HepG2 (cell line): ENCODE data around the gene ZNF341. TPM values are rescaled to one million over a fixed set of nuclear protein-coding genes. Genes with fewer than 3 reads are reported as not detected.

Experiments used
- FOXC1 ChIP-seq: sonication (generic); formaldehyde crosslinking; IDR thresholded peaks from 2 replicates; pipeline ENCODE4 v1.8.0; 2022; ENCODE audit warnings: mild to moderate bottlenecking, missing genetic modification reagents, borderline replicate concordance
- MAFK ChIP-seq, 2 experiments: IDR thresholded peaks in 1 of 2; conservative IDR thresholded peaks in 1 of 2; 2 replicates each; pipeline ENCODE4 v1.6.1; 2011; ENCODE audit warnings: improper control_type of control experiment in 2 of 2, low read length in 2 of 2
- MTA3 ChIP-seq: sonication (generic); formaldehyde crosslinking; IDR thresholded peaks from 2 replicates; pipeline ENCODE4 v1.4.0; 2020; ENCODE audit warnings: missing genetic modification reagents
- NCOA5 ChIP-seq: sonication (generic); formaldehyde crosslinking; IDR thresholded peaks from 2 replicates; pipeline ENCODE4 v1.4.0; 2020; ENCODE audit warnings: missing genetic modification reagents
- REST ChIP-seq, 2 experiments: IDR thresholded peaks; 2 replicates each; pipeline ENCODE4 v1.6.1; 2011 to 2012; ENCODE audit warnings: low read length in 2 of 2, borderline replicate concordance in 1 of 2, low read depth in 1 of 2, mild to moderate bottlenecking in 1 of 2, moderate library complexity in 1 of 2
- SIN3A ChIP-seq: IDR thresholded peaks from 2 replicates; pipeline ENCODE4 v1.6.1; 2011; ENCODE audit warnings: low read depth, mild to moderate bottlenecking, control low read depth, low read length, borderline replicate concordance
- ZC3H13 ChIP-seq: sonication (generic); formaldehyde crosslinking; IDR thresholded peaks from 2 replicates; pipeline ENCODE4 v1.8.1; 2023; ENCODE audit warnings: mild to moderate bottlenecking, missing genetic modification reagents, moderate library complexity
- ZEB1 ChIP-seq: IDR thresholded peaks from 2 replicates; pipeline ENCODE4 v1.6.1; 2012; ENCODE audit warnings: mild to moderate bottlenecking, low read depth, inconsistent platforms; ENCODE audit not compliant: insufficient replicate concordance
- ZNF562 ChIP-seq: sonication (generic); formaldehyde crosslinking; IDR thresholded peaks from 2 replicates; pipeline ENCODE4 v1.8.0; 2022; ENCODE audit warnings: missing genetic modification reagents, borderline replicate concordance
- ZNF670 ChIP-seq: sonication (generic); formaldehyde crosslinking; IDR thresholded peaks from 2 replicates; pipeline ENCODE4 v1.8.0; 2022; ENCODE audit warnings: mild to moderate bottlenecking, missing genetic modification reagents, borderline replicate concordance
- ZNF672 ChIP-seq: sonication (generic); formaldehyde crosslinking; IDR thresholded peaks from 2 replicates; pipeline ENCODE4 v1.8.1; 2022; ENCODE audit warnings: missing genetic modification reagents
- ZNF790 ChIP-seq: sonication (generic); formaldehyde crosslinking; IDR thresholded peaks from 2 replicates; pipeline ENCODE4 v1.8.0; 2022; ENCODE audit warnings: missing genetic modification reagents, mild to moderate bottlenecking, borderline replicate concordance
- polyA plus RNA-seq, 8 experiments: library from polyadenylated mRNA; depleted of rRNA in 3 of 8; stranded (reverse) in 7 of 8; unstranded in 1 of 8; fragments of >200 nt; fragmentation: Illumina TruSeq in 4 of 8; extraction: Trizol in 4 of 8; gene quantifications; 2 replicates each; pipeline versions ENCODE4 v1.2.1 to v1.2.3, GENCODE V29; 2011 to 2016; ENCODE audit warnings: low read depth in 4 of 8, missing spikeins in 1 of 8, mixed read lengths in 1 of 8; ENCODE audit not compliant: insufficient read depth in 1 of 8
- total RNA-seq, 5 experiments: library from RNA; depleted of rRNA; stranded (reverse); fragments of >200 nt; fragmentation: Illumina TruSeq; extraction: Trizol; gene quantifications; 2 replicates each; pipeline ENCODE4 v1.2.3, GENCODE V29; 2016; ENCODE audit warnings: low read depth in 1 of 5
- TF ChIP-seq, protein P1 (sequence below): sonication (generic); formaldehyde crosslinking; IDR thresholded peaks from 2 replicates; pipeline ENCODE4 v1.4.0; 2020; ENCODE audit warnings: missing genetic modification reagents
- TF ChIP-seq, protein P2 (sequence below): conservative IDR thresholded peaks from 2 replicates; pipeline ENCODE4 v1.6.1; 2018; ENCODE audit warnings: missing genetic modification reagents
- TF ChIP-seq, protein P3 (sequence below): sonication (generic); formaldehyde crosslinking; IDR thresholded peaks from 2 replicates; pipeline ENCODE4 v1.5.1; 2020; ENCODE audit warnings: missing genetic modification reagents, mild to moderate bottlenecking, borderline replicate concordance
- TF ChIP-seq, protein P4 (sequence below): sonication (generic); formaldehyde crosslinking; IDR thresholded peaks from 2 replicates; pipeline ENCODE4 v1.4.0; 2020; ENCODE audit warnings: missing genetic modification reagents, mild to moderate bottlenecking, borderline replicate concordance
- TF ChIP-seq, protein P5 (sequence below), 2 experiments: sonication (generic) in 1 of 2; formaldehyde crosslinking in 1 of 2; IDR thresholded peaks; 2 replicates each; pipeline versions ENCODE4 v1.5.1 to v1.6.1; 2011 to 2020; ENCODE audit warnings: borderline replicate concordance in 1 of 2, low read depth in 1 of 2, low read length in 1 of 2, mild to moderate bottlenecking in 1 of 2, missing genetic modification reagents in 1 of 2, moderate library complexity in 1 of 2

Gene ZNF341
- total and polyA plus RNA-seq, 2 of the 13 experiments (the other 11 are each of a cell fraction or from before 2014, with no cell fraction given) = 1.1 to 2.2 TPM

- peak; percentile 97 for TF ChIP-seq SIN3A
- TF ChIP-seq ZNF672 (CRISPR knock-in tag) = peak; percentile 84; the same call in 1 of the 2 replicates
- TF ChIP-seq, protein P1, sequence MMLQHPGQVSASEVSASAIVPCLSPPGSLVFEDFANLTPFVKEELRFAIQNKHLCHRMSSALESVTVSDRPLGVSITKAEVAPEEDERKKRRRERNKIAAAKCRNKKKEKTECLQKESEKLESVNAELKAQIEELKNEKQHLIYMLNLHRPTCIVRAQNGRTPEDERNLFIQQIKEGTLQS (CRISPR knock-in tag) = peak; percentile 75; the same call in 1 of the 2 replicates
- TF ChIP-seq ZNF670 (CRISPR knock-in tag) = no peak
- TF ChIP-seq ZEB1 = no peak
- TF ChIP-seq ZC3H13 (CRISPR knock-in tag) = peak; percentile 98
- TF ChIP-seq, protein P2, sequence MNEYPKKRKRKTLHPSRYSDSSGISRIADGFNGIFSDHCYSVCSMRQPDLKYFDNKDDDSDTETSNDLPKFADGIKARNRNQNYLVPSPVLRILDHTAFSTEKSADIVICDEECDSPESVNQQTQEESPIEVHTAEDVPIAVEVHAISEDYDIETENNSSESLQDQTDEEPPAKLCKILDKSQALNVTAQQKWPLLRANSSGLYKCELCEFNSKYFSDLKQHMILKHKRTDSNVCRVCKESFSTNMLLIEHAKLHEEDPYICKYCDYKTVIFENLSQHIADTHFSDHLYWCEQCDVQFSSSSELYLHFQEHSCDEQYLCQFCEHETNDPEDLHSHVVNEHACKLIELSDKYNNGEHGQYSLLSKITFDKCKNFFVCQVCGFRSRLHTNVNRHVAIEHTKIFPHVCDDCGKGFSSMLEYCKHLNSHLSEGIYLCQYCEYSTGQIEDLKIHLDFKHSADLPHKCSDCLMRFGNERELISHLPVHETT = peak; percentile 55; the same call in 1 of the 2 replicates
- TF ChIP-seq NCOA5 = no peak
- no peak for TF ChIP-seq REST (IDR thresholded peaks at IDR 0.05; ENCODE audit: borderline replicate concordance in 1 of 2, low read depth in 1 of 2, low read length in 2 of 2)
- TF ChIP-seq ZNF562 (CRISPR knock-in tag) = peak; percentile 85
- TF ChIP-seq, protein P3, sequence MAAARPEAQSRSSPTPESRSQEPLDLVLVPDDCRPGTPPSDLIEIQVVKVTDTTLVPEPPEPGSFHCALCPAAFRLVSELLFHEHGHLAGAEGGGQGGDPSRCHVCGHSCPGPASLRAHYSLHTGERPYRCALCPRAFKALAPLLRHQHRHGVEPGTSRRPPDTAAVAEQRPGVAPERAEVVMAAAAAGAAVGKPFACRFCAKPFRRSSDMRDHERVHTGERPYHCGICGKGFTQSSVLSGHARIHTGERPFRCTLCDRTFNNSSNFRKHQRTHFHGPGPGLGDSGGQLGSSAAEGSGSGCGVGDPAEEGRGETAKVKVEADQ (CRISPR knock-in tag) = no peak
- no peak for TF ChIP-seq ZNF790
- TF ChIP-seq MTA3 (CRISPR knock-in tag) = no peak
- TF ChIP-seq, protein P4, sequence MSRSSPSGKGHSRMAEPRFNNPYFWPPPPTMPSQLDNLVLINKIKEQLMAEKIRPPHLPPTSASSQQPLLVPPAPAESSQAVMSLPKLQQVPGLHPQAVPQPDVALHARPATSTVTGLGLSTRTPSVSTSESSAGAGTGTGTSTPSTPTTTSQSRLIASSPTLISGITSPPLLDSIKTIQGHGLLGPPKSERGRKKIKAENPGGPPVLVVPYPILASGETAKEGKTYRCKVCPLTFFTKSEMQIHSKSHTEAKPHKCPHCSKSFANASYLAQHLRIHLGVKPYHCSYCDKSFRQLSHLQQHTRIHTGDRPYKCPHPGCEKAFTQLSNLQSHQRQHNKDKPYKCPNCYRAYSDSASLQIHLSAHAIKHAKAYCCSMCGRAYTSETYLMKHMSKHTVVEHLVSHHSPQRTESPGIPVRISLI (CRISPR knock-in tag) = peak; percentile 30; the same call in 1 of the 2 replicates
- TF ChIP-seq, protein P5, sequence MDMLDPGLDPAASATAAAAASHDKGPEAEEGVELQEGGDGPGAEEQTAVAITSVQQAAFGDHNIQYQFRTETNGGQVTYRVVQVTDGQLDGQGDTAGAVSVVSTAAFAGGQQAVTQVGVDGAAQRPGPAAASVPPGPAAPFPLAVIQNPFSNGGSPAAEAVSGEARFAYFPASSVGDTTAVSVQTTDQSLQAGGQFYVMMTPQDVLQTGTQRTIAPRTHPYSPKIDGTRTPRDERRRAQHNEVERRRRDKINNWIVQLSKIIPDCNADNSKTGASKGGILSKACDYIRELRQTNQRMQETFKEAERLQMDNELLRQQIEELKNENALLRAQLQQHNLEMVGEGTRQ (IDR thresholded peaks at IDR 0.05; ENCODE audit: low read depth, low read length) = peak; percentile 46
- TF ChIP-seq, protein P5 (CRISPR knock-in tag; IDR thresholded peaks at IDR 0.05; ENCODE audit: borderline replicate concordance) = peak; percentile 77
- 0 out of 2 replicates have a peak, but pooled peaks have one; percentile 64 for TF ChIP-seq FOXC1 (CRISPR knock-in tag)
- TF ChIP-seq MAFK (conservative IDR thresholded peaks at IDR 0.05 in 1 of 2, IDR thresholded peaks at IDR 0.05 in 1 of 2; ENCODE audit: low read length in 2 of 2) = no peak
Observed at GRCh38 chr20:33686100-33686983, 45.5 kb upstream of the ZNF341 start, which contains the start of gene E2F1 (continued).
